ENCODE measurements around the gene C19orf25. TPM values are rescaled to one million over a fixed set of nuclear protein-coding genes. Genes with fewer than 3 reads are reported as not detected.

Gene C19orf25
- total and polyA plus RNA-seq, 5 experiments from 2014 or later = 31.3 to 59.7 (median 50.3) TPM

DNA sequence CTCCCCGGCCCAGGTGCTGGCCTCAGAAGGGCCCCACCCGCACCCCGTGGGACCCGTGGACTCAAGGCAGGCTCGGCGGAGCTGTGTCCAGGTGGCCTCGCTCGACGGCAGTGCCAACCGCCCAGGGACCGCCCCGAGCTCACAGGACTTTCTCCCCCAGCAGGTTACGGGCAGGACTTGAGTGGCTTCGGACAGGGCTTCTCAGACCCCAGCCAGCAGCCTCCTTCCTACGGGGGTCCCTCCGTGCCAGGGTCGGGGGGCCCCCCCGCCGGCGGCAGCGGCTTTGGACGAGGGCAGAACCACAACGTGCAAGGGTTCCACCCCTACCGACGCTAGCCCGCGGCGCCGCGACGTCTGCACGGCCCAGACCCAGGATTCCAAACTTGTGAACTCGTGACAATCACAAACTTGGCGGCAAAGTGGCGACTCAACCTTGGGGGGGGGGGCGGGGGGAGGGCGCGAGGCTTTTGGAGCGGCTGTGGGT, 44.4 kb downstream of the C19orf25 start:
- Mint-ChIP-seq H3K27ac (no peak overlapping the region), H3K4me3 (peak overlapping the region in 1 of 10 donors; percentile 29), H3K9me3 (no peaks in the 10 kb centered on the region), H3K4me1 (peaks cover 6 to 16% (median 11%) of the 10 kb centered on the region in 4 donors), H3K27me3 (peaks cover 0 to 2% (median 0%) of the 10 kb centered on the region in 5 donors), H3K36me3 (peaks cover 0 to 45% (median 3%) of the 10 kb centered on the region in 3 donors)
- POLR2A ChIA-PET = interaction anchor here (0.6 to 1.1 kb wide), 2 partner anchors 9 to 11 kb away, joined by 3 read pairs; no protein-coding TSS in a partner anchor
- DNase-seq (no peak), ATAC-seq (no peak)

DNA sequence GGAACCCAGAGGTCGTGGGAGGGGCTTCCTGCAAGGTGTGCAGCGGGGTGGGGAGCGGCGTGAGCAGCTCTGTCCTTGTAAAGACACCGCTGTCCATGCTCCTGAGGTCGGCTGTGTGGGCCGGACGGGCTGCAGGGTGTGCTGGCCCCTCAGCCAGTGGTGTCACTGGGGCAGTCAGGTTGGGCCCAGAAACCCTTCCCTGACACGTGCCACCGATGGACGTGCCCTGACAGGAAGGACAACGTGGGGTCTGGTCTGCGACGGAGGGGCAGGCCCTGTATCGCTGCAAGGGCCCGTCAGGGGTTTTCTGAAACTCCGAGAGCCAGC, 45.0 kb downstream of the C19orf25 start:
- Mint-ChIP-seq H3K4me1 (peaks cover 6 to 10% (median 8%) of the 10 kb centered on the region in 4 donors), H3K27me3 (peaks cover 0 to 2% (median 0%) of the 10 kb centered on the region in 5 donors), H3K36me3 (peaks cover 0 to 39% (median 0%) of the 10 kb centered on the region in 3 donors), H3K9me3 (no peaks in the 10 kb centered on the region), H3K4me3 (no peak overlapping the region), H3K27ac (no peak overlapping the region)
- no peak for ATAC-seq
- POLR2A ChIA-PET = interaction anchor here (0.6 kb wide), 1 partner anchor 9 kb away, joined by 3 read pairs; no protein-coding TSS in a partner anchor
- no peak for DNase-seq

- DNase-seq (no peak), ATAC-seq (no peak)
- Mint-ChIP-seq H3K36me3 (peaks cover 0 to 36% (median 0%) of the 10 kb centered on the region in 3 donors), H3K27me3 (peaks cover 0 to 2% (median 0%) of the 10 kb centered on the region in 5 donors), H3K4me1 (peaks cover 5 to 9% (median 8%) of the 10 kb centered on the region in 4 donors), H3K9me3 (no peaks in the 10 kb centered on the region), H3K27ac (no peak overlapping the region), H3K4me3 (no peak overlapping the region)
- POLR2A ChIA-PET = interaction anchor here (0.9 to 1.2 kb wide), 2 partner anchors 21 to 25 kb away, joined by 3 read pairs; no protein-coding TSS in a partner anchor
Observed at GRCh38 chr19:1433119-1434039, 45.6 kb downstream of the C19orf25 start.

DNA sequence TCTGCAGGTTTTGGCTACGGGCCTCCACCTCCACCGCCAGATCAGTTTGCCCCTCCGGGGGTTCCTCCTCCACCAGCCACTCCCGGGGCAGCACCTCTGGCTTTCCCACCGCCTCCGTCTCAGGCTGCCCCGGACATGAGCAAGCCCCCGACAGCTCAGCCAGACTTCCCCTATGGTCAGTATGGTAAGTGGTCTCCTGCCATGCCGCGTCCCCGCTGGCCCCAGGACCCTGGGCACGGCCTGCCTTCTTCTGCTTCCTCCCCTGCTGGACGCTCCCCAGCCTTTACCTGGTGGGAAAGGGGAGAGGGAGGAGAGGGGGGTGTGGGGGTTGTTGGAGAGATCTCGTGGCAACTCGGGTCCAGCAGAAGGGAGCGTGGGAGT, 46.5 kb downstream of the C19orf25 start:
- no peaks in the 10 kb centered on the region for H3K27me3 Mint-ChIP-seq
- no peak for DNase-seq
- no peak overlapping the region for H3K27ac Mint-ChIP-seq

GRCh38 chr19:1431759-1432506, 47.1 kb downstream of the C19orf25 start:
- Mint-ChIP-seq H3K27me3 (no peaks in the 10 kb centered on the region), H3K27ac (no peak overlapping the region), H3K4me3 (no peak overlapping the region), H3K9me3 (no peaks in the 10 kb centered on the region), H3K4me1 (peaks cover 0 to 2% (median 0%) of the 10 kb centered on the region in 4 donors), H3K36me3 (peaks cover 0 to 39% (median 0%) of the 10 kb centered on the region in 3 donors)
- POLR2A ChIA-PET = interaction anchor here (0.5 to 1.2 kb wide), 3 partner anchors 22 to 461 kb away, joined by 3 to 4 read pairs (median 4); no protein-coding TSS in a partner anchor
- DNase-seq = no peak
- no peak for ATAC-seq

More for the DNA sequence above, 46.5 kb downstream of the C19orf25 start:
- Mint-ChIP-seq H3K4me3 (peak overlapping the region in 1 of 10 donors; percentile 15), H3K4me1 (peaks cover 0 to 2% (median under 1%) of the 10 kb centered on the region in 4 donors), H3K36me3 (peaks cover 0 to 39% (median 0%) of the 10 kb centered on the region in 3 donors), H3K9me3 (no peaks in the 10 kb centered on the region)
- POLR2A ChIA-PET = interaction anchor here (0.5 to 1.2 kb wide), 4 partner anchors 20 to 460 kb away, joined by 3 to 4 read pairs (median 4); no protein-coding TSS in a partner anchor
- no peak for ATAC-seq

- Mint-ChIP-seq H3K27me3 (no peaks in the 10 kb centered on the region), H3K27ac (no peak overlapping the region), H3K4me3 (no peak overlapping the region), H3K9me3 (no peaks in the 10 kb centered on the region), H3K36me3 (peaks cover 0 to 47% (median 0%) of the 10 kb centered on the region in 3 donors), H3K4me1 (peaks cover 0 to 2% (median 0%) of the 10 kb centered on the region in 4 donors)
- ATAC-seq (no peak), DNase-seq (no peak)
- POLR2A ChIA-PET = no interaction called here
Observed at GRCh38 chr19:1430246-1430645, 48.8 kb downstream of the C19orf25 start.

GRCh38 chr19:1429750-1430149, 49.3 kb downstream of the C19orf25 start:
- no peaks in the 10 kb centered on the region for H3K27me3 Mint-ChIP-seq
- H3K9me3 Mint-ChIP-seq = no peaks in the 10 kb centered on the region
- peaks cover 0 to 51% (median 4%) of the 10 kb centered on the region in 3 donors for H3K36me3 Mint-ChIP-seq
- POLR2A ChIA-PET = interaction anchor here (1.1 kb wide), 1 partner anchor 12 kb away, joined by 3 read pairs; no protein-coding TSS in a partner anchor
- DNase-seq = no peak
- peak overlapping the region in 1 of 10 donors; percentile 54 for H3K27ac Mint-ChIP-seq
- H3K4me1 Mint-ChIP-seq = peaks cover 0 to 2% (median 0%) of the 10 kb centered on the region in 4 donors
- ATAC-seq = no peak
- no peak overlapping the region for H3K4me3 Mint-ChIP-seq

- Mint-ChIP-seq H3K4me1 (peaks cover 0 to 2% (median 0%) of the 10 kb centered on the region in 4 donors), H3K4me3 (no peak overlapping the region), H3K36me3 (peaks cover 0 to 57% (median 4%) of the 10 kb centered on the region in 3 donors), H3K27ac (no peak overlapping the region), H3K9me3 (no peaks in the 10 kb centered on the region), H3K27me3 (no peaks in the 10 kb centered on the region)
- DNase-seq = no peak
- ATAC-seq = no peak
- POLR2A ChIA-PET = interaction anchor here (0.7 to 1.1 kb wide), 2 partner anchors 13 to 16 kb away, joined by 3 read pairs; no protein-coding TSS in a partner anchor
Observed at GRCh38 chr19:1428738-1429391, 50.1 kb downstream of the C19orf25 start.

DNA sequence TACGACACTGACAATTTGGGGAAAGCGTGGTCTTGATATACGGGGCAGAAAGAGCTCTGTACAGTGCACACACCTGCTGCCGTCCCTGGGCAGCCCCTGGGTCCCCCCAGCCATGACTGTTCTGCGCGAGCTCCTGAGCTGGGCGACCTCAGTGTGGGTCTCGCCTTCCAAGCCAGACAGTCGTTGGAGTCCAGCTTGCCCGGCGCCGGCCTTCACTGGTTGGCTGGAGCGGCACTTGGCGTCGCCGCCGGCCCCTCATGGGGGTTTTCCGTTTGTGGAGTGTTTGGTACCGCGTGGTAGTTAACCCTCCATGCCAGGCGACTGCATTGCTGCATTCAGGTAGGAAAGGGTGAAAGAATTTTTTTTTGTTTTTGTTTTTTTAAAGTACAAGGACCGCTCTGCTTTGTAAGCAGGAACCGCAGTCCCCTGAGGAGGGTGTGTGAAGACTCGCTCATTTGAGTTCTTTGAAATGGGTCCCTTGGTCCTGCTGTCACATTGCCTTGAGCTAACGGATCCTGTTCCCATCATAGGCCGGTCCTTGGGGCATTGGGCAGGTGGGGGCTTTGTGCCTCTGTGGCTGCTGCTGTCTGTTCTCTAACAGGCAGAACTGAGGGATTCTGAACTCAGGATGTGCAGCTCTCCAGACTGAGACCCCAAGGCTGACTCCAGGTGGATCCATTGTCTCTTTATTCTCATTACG, 51.6 kb downstream of the C19orf25 start:
- Mint-ChIP-seq H3K27ac (no peak overlapping the region), H3K4me3 (no peak overlapping the region), H3K9me3 (no peaks in the 10 kb centered on the region), H3K36me3 (peaks cover 0 to 69% (median 5%) of the 10 kb centered on the region in 3 donors), H3K27me3 (no peaks in the 10 kb centered on the region), H3K4me1 (peaks cover 0 to 2% (median 0%) of the 10 kb centered on the region in 4 donors)
- no peak for ATAC-seq
- POLR2A ChIA-PET = interaction anchor here (1.0 to 1.3 kb wide), 2 partner anchors 9 to 10 kb away, joined by 3 to 5 read pairs; no protein-coding TSS in a partner anchor
- no peak for DNase-seq

DNA sequence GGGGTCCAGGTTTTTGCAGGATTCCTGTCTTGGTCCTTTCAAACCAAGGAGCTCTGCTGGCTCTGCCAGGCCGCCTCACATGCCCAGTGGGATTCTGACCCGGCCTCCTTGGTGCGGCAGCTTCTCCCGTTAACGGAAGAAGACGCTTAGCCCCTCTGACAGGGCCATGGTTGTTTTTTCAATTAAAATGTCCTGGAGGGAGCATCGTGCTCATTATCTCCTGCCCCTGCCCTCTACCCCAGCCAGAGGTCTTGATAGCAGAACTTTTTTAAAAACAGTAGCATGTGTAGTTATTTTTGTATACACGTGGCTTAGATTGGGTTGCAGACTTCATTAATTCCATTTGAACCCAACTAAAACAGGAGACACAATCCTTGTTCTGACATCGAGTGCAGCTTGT, 52.3 kb downstream of the C19orf25 start:
- POLR2A ChIA-PET = interaction anchor here (1.3 kb wide), 1 partner anchor 9 kb away, joined by 3 read pairs; no protein-coding TSS in a partner anchor
- no peaks in the 10 kb centered on the region for H3K9me3 Mint-ChIP-seq

DNA sequence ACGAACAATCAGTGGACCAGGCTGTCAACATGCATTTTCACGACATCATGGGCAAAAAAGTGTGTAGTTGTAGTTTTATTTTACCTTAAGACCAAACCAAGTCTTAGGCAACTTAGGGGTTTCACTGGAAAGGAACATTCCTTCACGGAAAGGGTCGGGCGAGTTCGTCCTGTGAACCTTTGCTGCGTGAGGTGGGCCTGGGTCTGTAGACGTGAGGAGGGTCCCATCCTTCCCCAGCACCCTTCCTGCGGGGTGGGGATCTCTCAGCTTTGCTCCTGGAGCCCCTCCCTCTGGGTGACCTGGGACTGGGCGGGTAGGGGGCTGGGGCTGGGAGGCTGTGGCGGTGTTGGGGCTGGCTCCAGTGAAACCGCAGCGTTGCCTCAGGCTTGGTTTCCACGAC, 53.1 kb downstream of the C19orf25 start:
- no peaks in the 10 kb centered on the region for H3K27me3 Mint-ChIP-seq
- no peak overlapping the region for H3K27ac Mint-ChIP-seq
- H3K4me3 Mint-ChIP-seq = no peak overlapping the region
- ATAC-seq (no peak), DNase-seq (no peak)
- peaks cover 0 to 68% (median 8%) of the 10 kb centered on the region in 3 donors for H3K36me3 Mint-ChIP-seq
- H3K4me1 Mint-ChIP-seq = peaks cover 0 to under 1% (median 0%) of the 10 kb centered on the region in 4 donors
- no peaks in the 10 kb centered on the region for H3K9me3 Mint-ChIP-seq
- POLR2A ChIA-PET = no interaction called here

More for the DNA sequence above, 52.3 kb downstream of the C19orf25 start:
- H3K36me3 Mint-ChIP-seq = peaks cover 0 to 71% (median 6%) of the 10 kb centered on the region in 3 donors
- no peak overlapping the region for H3K4me3 Mint-ChIP-seq
- DNase-seq (no peak), ATAC-seq (no peak)
- no peaks in the 10 kb centered on the region for H3K27me3 Mint-ChIP-seq
- H3K4me1 Mint-ChIP-seq = peaks cover 0 to 1% (median 0%) of the 10 kb centered on the region in 4 donors
- no peak overlapping the region for H3K27ac Mint-ChIP-seq
